Erythroblast (primary cell): ENCODE measurements around the gene SMYD1.

Source experiments
- DNase-seq, 2 experiments: peaks; one replicate each; lab custom pipeline; 2025; lab: John Stamatoyannopoulos, UW
- GATA1 ChIP-seq: IDR thresholded peaks from 2 replicates; pipeline ENCODE4 v1.6.1; 2011; ENCODE audit warnings: low read depth, mild to moderate bottlenecking, control low read depth, low read length, moderate library complexity
- POLR2A ChIP-seq: IDR thresholded peaks from 2 replicates; pipeline ENCODE4 v1.6.1; 2011; ENCODE audit warnings: mild to moderate bottlenecking, low read length

Gene SMYD1

GRCh38 chr2:88049622-88050021 is 18.0 kb upstream of the SMYD1 start:
- no peak for DNase-seq
- TF ChIP-seq GATA1 (no peak), POLR2A (no peak)

DNA sequence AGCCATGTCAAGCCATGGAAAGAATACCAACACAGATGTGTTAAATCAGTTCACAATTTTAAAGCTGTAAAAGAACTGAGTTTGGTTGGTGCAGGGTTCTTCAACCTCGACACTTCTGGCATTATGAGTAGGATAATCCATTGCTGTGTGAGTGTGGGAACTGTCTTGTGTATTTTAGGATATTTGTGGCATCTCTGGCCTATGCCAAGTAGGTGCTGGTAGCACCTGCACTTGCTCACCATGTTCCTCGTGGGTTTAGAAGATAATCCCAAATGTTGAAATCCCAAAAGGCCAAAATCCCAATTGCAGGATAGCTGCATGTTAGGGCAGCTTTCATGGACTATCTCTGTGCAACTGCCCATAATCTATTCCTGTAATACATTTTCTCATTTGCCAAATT is 15.8 kb upstream of the SMYD1 start:
- TF ChIP-seq GATA1 (no peak), POLR2A (no peak)
- no peak for DNase-seq

DNA sequence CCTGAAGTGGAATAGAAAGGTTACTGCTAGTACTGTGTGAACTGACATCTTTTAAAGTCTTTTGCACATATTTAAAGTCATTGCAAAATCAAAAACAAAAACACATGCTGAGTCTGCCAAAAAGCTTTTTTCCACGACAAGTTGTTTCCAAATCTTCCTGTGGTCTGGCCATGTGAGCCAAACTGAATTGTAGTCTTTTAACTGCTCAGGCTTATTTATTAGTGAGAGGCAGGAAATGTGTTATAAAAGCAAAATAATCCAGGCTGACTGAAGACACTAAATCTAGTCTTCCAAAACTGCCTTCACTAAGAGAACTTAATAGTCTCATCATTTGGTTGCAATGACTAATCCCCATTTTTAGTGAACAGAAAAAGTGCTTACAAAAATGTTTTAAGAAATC is 14.3 kb upstream of the SMYD1 start:
- TF ChIP-seq GATA1, result no peak
- TF ChIP-seq POLR2A, result no peak

DNA sequence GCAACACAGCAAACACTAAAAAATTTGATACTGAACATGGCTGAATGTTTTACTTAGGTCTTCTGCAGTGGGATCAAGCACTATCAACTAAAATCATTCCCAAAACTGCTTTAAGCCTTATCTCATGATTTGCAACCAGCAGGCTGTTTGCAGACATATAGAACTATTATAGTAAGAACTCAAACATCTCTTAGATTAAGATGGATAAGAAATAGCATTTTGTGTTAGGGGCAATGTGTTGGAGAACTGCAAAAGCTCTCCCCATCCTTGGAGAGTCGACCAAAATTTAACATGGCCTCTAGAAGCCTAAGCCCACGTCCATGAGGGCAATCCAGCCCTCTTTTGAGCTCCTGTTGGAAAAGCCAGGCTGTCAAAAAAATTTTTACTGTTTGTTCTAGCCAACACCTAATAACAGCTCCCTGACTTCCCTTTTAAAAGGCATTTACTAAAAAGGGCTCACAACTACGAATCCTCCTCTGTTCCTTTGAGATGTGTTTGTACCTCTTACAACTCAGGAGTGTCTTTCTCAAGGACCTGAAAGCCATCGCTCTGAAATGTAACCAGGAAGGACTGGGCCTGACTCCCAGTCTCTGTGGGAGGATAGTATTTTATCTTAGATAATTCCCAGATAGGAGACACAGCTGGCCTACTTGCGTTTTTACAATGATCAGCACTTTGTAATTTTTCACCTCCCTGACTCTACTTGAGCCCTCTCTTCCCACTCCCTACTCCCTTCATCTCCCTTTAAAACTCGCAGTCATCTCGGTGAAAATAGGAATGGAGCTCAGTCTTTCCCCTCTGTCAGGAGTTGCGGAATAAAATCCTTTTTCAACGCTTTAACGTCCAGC is 13.5 kb upstream of the SMYD1 start:
- no peak for TF ChIP-seq GATA1
- TF ChIP-seq POLR2A, result no peak
- DNase-seq, result peak; percentile 46 to 65

More for the DNA sequence above, 14.3 kb upstream of the SMYD1 start:
- no peak for DNase-seq

DNA sequence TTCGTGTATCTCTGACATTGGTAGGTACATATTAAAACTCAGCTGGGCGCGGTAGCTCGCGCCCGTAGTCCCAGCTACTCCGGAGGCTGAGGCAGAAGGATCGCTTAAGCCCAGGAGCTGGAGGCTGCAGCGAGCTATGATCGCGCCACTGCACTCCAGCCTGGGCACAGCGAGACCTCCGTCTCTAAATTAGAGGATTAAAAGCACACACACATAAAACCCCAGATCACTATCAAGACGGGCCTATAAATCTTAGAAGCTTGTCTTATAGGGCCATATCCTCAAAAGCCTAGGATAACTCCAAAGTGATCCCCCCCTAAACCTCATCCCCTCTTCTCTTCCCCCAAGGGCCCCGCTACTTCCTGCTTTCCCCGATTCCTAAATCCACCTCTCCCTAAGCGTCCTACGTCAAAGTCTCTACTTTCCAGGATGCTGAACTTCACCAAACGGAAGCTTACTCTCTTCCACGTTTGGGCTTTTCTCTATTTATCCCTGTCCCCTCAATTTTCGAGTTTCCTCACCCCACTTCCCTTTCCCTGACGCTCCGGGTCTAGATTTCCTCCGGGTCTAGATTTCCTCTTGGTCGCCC is 12.7 kb upstream of the SMYD1 start:
- peak; percentile 57 to 75 for DNase-seq
- TF ChIP-seq POLR2A (no peak), GATA1 (no peak)

GRCh38 chr2:88055371-88056128 is 12.1 kb upstream of the SMYD1 start, which contains the start of gene KRCC1:
TSS of gene KRCC1 (minus strand) at chr2:88055783. CDS start at chr2:88028563, 27,220 bp downstream.
- DNase-seq, result peak; percentile 96 to 97
- peak; percentile 95 for TF ChIP-seq POLR2A
- TF ChIP-seq GATA1, result no peak

DNA sequence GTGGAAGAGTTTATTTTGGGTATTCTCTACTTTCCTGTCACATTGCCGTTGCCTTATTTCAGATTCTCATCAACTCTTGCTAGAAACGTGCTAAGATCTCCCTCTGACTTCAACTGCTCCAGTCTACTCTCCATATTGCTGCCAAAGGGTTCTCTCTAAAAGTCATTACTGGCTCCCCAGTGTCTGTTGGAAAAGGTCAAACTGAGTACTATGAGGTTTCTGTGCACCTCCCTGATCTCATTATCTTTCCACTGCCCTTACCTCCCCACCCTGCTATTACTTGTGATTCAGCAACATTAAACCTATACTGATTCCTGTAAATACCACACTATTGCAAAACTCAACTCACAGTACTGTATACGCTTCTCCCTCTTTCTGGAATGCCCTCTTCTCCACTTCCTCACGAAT is 10.2 kb upstream of the SMYD1 start:
- peak; percentile 65 to 67 for DNase-seq
- TF ChIP-seq GATA1 (no peak), POLR2A (no peak)

DNA sequence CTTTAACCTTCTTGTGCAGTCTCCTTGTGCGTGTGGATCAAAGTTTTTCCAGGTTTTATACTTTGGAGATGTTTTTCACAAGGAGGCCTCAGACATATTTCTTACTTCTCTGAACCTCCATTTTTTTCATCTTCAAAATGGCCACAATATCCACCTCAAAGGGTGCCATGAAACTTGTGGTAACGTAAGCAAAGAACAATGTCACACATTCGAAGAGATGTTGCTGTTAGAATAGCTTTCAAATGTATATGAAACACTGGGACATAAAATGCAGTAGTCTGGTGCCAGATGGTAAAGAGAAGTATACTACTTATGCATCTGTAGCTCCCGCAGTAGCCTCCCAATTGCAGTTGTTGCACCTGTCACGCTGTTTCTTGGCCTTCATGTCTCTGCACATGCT is 9.4 kb upstream of the SMYD1 start:
- DNase-seq, result peak in 1 of 2 experiments; percentile 24
- no peak for TF ChIP-seq GATA1
- no peak for TF ChIP-seq POLR2A

DNA sequence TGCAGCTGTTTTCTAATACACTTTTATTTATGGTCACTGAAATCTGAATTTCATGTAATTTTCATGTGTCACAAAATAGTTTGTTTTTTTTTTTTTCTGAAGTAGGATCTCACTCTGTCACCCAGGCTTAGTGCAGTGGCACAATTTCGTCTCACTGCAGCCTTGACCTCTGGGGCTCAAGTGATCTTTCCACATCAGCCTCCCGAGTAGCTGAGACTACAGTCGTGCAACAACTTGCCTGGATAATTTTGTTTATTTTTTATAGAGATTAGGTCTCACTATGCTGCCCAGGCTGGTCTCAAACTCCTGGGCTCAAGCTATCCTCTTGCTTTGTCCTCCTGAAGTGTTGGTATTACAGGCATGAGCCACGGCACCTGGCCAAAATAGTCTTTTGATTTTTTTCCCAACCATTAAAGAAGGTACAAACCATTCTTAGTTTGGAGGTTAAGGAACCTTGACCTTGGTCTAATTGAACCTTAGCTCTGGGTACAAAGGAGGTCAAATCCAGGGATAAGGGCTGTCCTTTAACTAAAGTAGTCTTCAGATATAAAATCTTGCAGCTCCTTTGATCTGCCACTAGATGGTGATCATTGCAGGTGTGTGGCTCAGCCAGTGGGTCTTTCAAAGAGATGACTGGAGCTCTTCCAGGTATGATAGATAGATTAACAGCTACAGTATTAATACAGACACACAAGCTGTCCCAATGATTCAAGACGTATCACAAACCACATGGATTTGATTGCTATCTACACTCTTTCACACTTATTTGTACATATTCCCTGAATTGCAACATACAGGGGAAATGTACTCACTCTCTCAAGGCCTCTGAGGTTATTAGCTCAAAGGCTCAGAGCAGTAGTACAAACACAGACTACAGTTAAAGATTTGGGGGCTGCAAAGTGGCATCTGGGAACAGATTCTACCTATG is 7.4 kb upstream of the SMYD1 start:
- DNase-seq, result peak; percentile 56 to 62
- TF ChIP-seq POLR2A (no peak), GATA1 (no peak)

DNA sequence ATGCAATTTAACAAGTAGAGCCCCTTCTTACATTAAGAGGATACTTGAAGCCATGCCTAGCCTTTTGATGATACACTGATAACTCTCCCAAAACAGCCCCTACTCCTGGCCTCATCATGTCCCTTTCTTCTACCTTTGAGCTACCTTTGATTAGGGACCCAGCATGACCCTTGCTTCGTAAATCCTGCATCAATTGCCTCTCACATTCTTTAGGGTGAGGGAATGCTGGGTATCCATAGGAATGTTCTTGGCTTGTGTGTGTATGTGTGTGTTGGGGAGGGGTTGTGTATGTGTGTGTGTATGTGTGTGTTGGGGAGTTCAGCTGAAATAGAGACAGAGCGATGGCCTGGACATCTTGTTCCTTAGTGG is 6.7 kb upstream of the SMYD1 start:
- TF ChIP-seq POLR2A (no peak), GATA1 (no peak)
- no peak for DNase-seq

DNA sequence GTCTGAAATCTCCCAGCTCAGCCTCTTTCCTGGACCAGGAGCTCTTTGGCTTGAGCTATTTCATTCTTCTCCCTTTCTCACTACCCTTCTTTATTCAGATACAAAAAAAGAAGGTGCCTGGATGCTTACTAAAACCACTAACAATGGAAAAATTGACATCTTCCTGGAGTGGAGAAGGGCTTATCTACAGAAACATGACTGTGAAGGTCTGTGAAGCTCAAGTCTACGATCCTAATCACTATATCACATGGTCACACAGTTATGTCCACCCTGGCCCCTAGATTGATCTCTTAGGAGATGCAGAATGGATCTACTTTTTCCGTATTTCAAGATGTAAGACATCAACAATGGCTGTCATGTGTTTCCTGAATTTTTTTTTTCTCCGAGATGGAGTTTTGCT is 6.3 kb upstream of the SMYD1 start:
- TF ChIP-seq POLR2A (no peak), GATA1 (no peak)
- peak; percentile 24 to 75 for DNase-seq

DNA sequence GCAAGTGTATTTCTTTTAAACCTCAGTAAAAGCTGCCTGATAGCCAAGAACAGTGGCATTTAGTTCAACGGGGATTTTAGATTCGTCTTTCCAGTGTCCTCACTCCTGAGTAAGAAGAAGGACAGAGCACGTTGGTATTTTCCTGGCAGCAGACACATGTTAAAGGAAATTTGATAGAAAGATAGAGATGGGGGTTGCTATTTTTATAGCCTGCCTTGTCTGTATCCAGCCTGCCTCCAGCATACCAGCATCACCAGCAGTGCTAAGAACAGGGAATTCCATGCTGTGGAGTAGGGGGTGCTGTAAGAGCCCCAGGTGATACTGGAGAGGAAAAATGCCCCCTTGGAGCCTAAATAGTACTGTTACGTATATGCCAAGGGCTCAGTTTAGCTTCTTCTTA is 1.1 kb upstream of the SMYD1 start:
- DNase-seq, result no peak
- no peak for TF ChIP-seq POLR2A
- no peak for TF ChIP-seq GATA1

DNA sequence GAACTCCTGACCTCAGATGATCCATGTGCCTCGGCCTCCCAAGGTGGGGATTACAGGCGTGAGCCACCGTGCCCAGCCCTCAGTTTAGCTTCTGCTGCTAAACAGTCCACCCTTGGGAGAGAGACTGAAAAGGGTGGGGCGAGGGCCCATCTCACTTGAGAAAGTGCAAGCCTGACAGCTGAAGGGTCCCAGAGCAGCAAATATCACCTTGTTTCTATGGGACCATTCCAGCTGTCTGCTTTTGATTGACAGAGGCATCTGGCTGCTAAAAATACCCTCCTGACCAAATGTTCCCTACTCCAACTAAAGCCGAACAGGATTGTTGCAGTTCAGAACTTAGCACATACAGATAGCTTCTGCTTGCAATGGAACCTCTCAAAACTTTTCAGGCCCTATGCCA is 436 bp upstream of the SMYD1 start:
- no peak for DNase-seq
- TF ChIP-seq POLR2A, result no peak
- TF ChIP-seq GATA1, result no peak

DNA sequence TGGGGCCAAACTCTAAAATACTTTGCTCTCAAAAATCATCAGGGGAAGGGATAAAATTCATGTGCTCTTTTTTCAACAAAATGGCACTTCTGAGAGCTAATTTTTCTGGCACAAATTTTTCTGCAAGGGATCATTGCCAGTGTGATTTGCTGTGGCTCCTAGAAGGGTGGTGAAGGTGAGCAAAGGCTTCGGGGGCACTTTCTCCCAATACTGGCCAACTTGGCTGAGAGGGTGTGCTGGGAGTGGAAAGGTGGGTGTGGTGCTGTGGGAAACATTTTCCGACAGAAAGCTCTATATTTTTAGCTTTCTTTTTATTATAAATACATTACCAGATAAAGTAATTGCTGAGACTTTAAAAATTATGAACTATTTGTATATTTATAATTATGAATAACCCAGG is 419 bp downstream of the SMYD1 start:
- DNase-seq, result no peak
- TF ChIP-seq GATA1, result no peak
- no peak for TF ChIP-seq POLR2A
